GM12891 (cell line): Measurements from ENCODE around the gene CHCHD6.

Experiments
- PAX5 ChIP-seq: IDR thresholded peaks from 2 replicates; pipeline ENCODE4 v1.6.1; 2011; ENCODE audit warnings: low read length, moderate library complexity, mild to moderate bottlenecking; ENCODE audit not compliant: insufficient read depth, severe bottlenecking
- POLR2A ChIP-seq: IDR thresholded peaks from 2 replicates; pipeline ENCODE4 v1.6.1; 2011; ENCODE audit warnings: low read depth, low read length, control low read depth
- POLR2AphosphoS5 ChIP-seq: IDR thresholded peaks from 2 replicates; pipeline ENCODE4 v1.6.1; 2011; ENCODE audit warnings: low read depth, low read length, control low read depth
- SPI1 ChIP-seq: IDR thresholded peaks from 2 replicates; pipeline ENCODE4 v1.6.1; 2011; ENCODE audit warnings: low read depth, low read length, control low read depth
- TAF1 ChIP-seq: IDR thresholded peaks from 2 replicates; pipeline ENCODE4 v1.6.1; 2011; ENCODE audit warnings: low read depth, low read length, control low read depth

GRCh38 chr3:126960604-126960995 is 256.6 kb downstream of the CHCHD6 start:
- no peak for TF ChIP-seq POLR2AphosphoS5
- TF ChIP-seq POLR2A: no peak
- TF ChIP-seq TAF1: no peak
- no peak for TF ChIP-seq SPI1
- no peak for TF ChIP-seq PAX5
